ENCODE measurements around the gene ATXN3L.

GRCh38 chrX:13311560-13311959 lies 8.3 kb downstream of the ATXN3L start:
- no peak for TF ChIP-seq POLR2A (IDR thresholded peaks at IDR 0.05)
- TF ChIP-seq, protein P1, sequence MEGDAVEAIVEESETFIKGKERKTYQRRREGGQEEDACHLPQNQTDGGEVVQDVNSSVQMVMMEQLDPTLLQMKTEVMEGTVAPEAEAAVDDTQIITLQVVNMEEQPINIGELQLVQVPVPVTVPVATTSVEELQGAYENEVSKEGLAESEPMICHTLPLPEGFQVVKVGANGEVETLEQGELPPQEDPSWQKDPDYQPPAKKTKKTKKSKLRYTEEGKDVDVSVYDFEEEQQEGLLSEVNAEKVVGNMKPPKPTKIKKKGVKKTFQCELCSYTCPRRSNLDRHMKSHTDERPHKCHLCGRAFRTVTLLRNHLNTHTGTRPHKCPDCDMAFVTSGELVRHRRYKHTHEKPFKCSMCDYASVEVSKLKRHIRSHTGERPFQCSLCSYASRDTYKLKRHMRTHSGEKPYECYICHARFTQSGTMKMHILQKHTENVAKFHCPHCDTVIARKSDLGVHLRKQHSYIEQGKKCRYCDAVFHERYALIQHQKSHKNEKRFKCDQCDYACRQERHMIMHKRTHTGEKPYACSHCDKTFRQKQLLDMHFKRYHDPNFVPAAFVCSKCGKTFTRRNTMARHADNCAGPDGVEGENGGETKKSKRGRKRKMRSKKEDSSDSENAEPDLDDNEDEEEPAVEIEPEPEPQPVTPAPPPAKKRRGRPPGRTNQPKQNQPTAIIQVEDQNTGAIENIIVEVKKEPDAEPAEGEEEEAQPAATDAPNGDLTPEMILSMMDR (IDR thresholded peaks at IDR 0.05): no peak

Data from right lobe of liver (tissue), 4 donors.